HG03039 (cell line): Measurements from ENCODE around the gene RPAP3.
"Not testable (repeated sequence)": the region's sequence is repeated elsewhere in the genome, so short reads cannot be mapped to it uniquely, and the experiment has no call there.

ENCODE experiments used
- ATAC-seq: cut with Tn5 transposase; IDR thresholded peaks from one replicate; pipeline ENCODE4 v1.9.1; 2021; ENCODE audit warnings: mild to moderate bottlenecking, moderate library complexity; ENCODE audit not compliant: unreplicated experiment

The RPAP3 gene

GRCh38 chr12:47687636-47688035 is 18.2 kb downstream of the RPAP3 start:
- no peak for ATAC-seq

DNA sequence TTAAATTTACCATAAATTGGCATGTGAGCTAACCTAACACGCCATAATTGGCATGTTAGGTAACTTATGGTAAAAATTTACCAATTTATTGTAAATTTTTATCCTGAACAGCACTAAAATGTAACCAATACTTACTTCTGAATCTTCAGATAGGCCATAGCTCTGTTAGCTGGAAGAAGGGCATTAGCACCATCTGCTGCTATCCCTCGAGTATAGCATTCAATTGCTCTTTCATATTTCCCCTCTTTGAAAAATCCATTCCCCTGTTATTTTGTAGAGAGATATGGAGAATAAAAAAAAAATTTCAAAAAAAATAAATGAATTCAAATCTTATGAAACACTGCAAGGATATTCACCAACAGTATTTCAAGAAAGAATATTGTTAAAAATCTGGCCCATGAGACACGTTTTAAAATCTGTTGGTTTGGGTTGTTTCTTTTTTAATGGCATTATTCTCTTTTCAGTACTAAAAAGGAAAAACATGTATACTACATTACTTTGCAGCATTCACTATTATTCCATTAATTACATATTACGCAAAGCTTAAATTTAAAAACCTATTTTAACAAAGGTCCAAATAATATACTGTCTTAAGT is 19.1 kb downstream of the RPAP3 start:
- no peak for ATAC-seq

DNA sequence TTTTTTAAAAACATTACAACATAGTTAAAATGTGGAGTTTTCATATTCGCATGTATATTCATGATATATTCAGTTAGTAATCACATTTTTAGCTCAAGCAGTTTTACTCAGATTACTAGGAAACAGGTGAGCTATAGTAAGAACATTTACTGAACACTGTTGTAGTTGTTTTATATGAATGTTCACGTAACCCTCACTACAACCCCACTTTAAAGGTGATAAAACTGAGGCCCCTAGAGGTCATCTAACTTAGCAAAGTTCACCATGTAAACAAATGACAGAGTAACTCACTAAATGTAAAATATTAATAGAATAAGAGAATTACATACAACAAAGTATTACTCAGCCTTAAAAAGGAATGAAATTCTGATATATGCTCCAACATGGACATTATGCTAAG is 26.0 kb downstream of the RPAP3 start:
- ATAC-seq, result no peak

DNA sequence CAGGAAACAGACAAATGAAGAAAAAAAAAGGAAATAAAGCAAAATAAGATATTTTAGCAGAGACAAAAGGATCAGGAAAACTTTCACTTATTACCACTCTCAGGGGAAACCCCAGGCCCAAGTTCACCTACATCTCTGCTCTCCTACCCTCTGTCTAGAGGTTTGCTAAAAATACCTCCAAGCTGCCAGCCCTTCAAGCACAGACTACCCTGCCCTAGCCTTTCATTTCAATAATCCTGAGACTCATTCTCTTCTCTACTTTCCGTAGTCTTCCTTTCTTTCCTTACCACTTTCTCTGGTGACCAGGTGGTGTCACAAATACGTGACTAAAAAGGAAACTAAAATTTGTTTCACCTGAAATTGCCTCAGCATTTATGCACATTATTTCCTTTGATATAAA is 33.8 kb downstream of the RPAP3 start:
- ATAC-seq, result no peak

- ATAC-seq, result not testable (repeated sequence)
These were observed 37.9 kb downstream of the RPAP3 start for GRCh38 chr12:47667935-47668334.

GRCh38 chr12:47652521-47653234 is 53.2 kb downstream of the RPAP3 start:
- ATAC-seq, result no peak

GRCh38 chr12:47651368-47652254 is 54.2 kb downstream of the RPAP3 start:
- peak; percentile 46 for ATAC-seq

DNA sequence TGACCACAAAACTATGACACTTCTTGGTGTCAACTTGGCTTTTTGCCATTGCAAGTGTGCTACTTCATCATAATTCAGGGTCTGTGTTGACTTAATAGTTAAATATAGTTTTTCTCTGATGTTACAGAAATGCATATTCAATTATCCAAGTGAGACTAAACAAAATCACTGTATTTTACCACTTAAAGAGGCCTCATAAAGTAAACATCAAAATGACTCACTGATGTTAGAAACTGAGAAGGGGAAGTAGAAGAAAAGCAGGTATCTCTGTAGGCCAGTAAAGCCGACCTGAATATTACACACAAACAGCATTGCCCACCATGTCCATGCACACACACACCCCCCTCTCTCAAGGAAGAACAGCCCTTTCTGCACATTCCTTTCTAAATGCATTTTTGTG is 55.4 kb downstream of the RPAP3 start:
- peak; percentile 54 for ATAC-seq

GRCh38 chr12:47649381-47649780 is 56.4 kb downstream of the RPAP3 start:
- no peak for ATAC-seq

DNA sequence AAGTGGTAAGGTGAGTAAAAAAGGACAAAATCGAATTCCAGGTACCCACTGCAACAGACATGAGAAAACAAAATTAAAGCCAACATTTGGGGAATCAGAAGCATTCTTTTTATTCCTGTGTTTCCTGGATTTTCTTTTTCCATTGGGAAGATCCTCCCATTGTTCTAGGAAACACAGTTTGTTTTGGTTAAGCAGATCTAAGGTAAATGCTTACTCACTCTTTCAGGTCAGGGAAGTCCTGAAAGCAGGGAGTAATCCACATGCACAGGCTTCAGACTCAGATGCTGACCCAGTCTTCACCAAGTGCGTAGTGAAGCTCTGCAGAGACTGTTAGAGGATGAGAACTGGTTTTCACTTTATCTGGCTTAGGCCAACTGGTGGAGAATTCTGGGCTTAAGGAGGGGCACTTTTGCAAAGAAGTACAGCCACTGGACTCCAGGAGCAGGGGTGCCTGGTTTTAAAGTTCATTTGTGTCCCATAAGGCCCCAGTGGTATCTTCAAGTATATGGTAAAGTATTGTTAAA is 57.7 kb downstream of the RPAP3 start:
- no peak for ATAC-seq

GRCh38 chr12:47642310-47642709 is 63.5 kb downstream of the RPAP3 start:
- ATAC-seq, result not testable (repeated sequence)

GRCh38 chr12:47636908-47637780 is 68.7 kb downstream of the RPAP3 start:
- no peak for ATAC-seq

DNA sequence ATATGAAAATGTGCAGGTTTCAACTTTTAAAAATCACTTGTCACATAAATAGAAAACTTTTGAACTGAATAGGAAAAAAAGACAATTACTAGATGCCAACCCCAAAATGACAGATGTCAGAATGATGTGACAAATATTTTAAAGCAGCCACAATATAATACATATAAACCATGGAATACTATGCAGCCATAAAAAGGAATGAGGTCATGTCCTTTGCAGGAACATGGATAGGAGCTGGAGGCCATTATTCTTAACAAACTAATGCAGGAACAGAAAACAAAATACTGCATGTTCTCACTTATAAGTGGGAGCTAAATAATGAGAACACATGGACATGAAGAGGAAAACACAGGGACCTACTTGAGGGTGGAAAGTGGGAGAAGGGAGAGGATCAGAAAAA is 70.1 kb downstream of the RPAP3 start:
- ATAC-seq, result not testable (repeated sequence)

DNA sequence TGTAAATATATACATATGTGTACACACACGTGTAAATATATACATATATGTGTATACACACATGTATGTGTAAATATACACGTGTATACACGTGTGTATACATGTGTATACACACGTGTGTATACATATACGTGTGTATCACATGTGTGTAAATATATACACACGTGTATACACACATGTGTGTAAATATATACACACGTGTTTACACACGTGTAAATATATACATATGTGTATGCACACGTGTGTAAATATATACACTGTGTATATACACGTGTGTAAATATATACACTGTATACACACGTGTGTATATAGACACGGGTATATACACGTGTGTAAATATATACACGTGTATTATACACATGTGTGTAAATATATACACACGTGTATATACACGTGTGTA is 71.7 kb downstream of the RPAP3 start:
- ATAC-seq, result no peak

DNA sequence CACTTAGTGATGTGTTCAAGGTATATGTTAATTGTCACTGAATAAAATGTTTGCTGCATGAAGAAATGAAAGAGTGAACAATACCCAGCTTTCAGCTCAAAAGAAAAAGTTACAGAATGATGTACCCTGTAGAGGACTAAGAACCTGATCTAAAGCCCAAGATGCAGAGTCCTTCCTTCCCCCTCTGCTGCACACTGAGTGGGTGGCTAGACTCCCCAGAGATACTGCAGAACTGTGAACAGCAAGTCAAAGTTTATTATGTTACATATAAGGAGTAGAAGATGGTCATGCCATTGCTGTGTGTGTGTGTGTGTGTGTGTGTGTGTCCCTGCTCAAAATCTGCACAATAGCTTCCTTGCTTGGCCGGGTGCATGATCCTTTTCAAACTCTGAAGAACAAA is 83.9 kb downstream of the RPAP3 start:
- ATAC-seq, result no peak

GRCh38 chr12:47617476-47617875 is 88.4 kb downstream of the RPAP3 start:
- ATAC-seq, result no peak

GRCh38 chr12:47616440-47616839 is 89.4 kb downstream of the RPAP3 start:
- ATAC-seq, result no peak

DNA sequence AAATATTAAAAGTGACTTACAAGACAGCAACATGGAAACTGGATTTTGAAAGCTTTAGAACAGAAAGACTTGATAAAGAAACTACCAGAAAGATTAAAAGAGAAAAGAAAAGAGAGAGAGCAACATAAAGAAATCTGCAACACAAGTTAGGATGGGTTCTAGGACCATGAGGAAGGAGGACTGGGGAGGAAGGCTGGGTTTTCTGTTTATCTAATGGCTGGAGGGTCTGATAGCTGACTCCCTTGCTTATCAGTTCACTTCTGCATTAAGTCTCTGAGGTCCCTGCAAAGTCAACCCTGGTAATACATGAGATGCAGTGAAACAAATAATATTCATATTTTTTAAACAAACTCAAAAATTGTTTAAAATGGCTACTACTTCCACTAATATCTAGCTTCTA is 90.1 kb downstream of the RPAP3 start:
- ATAC-seq, result no peak

- ATAC-seq, result no peak
These were observed 91.3 kb downstream of the RPAP3 start for GRCh38 chr12:47614521-47614920.

DNA sequence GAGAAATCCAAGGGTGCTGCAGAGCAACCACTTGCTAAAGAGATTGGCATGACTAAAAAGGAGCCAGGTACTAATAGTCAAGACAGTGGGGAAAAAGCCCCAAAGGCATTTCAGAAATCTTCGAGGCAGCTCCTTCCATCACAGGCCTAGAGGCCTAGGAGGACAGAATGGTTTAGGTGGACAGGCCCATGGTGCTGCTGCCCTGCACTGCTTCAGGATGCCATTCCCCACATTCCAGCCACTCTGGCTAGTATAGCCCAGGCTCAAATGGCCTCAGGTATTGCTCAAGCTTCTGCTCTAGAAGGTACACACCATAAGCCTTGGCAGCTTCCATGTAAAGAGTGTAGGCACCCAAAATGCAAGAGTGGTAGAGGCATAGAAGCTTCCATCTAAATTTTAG is 92.9 kb downstream of the RPAP3 start:
- no peak for ATAC-seq

DNA sequence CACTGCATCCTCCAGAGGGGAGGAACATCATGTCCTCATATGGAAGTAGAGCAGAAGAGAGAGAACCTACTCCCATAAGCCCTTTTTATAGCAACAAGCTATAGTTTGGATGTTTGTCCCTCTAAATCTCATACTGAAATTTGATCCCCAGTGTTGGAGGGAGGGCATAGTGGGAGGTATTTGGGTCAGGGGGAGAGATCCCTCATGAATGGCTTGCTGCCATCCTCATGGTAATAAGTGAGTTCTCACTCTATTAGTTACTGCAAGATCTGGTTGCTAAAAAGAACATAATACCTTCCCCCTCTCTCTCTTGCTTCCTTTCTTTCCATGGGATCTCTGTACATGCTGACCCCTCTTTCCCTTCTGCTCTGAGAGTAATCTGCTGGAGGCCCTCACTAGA is 93.9 kb downstream of the RPAP3 start:
- no peak for ATAC-seq
